Bronchial epithelial cell (primary cell): ENCODE results near the gene DGCR6L. TPM values are rescaled to one million over a fixed set of nuclear protein-coding genes. Genes with fewer than 3 reads are reported as not detected.
"Not testable (repeated sequence)": the region's sequence is repeated elsewhere in the genome, so short reads cannot be mapped to it uniquely, and the experiment has no call there.

Experiments
- DNase-seq: peaks from one replicate; pipeline ENCODE4 v3.0.0-alpha.2; 2010; ENCODE audit warnings: low read depth
- FAIRE-seq: peaks from 2 replicates; lab custom pipeline; 2011; peaks lifted over from hg19 to GRCh38; lab: Jason Lieb, UNC
- H3K27me3 ChIP-seq: 2 replicates; pipeline ENCODE4 v1.5.1; 2011; ENCODE audit warnings: low read length; ENCODE audit not compliant: control insufficient read depth, insufficient read depth
- H3K36me3 ChIP-seq: 2 replicates; pipeline ENCODE4 v1.5.1; 2011; ENCODE audit warnings: low read length; ENCODE audit not compliant: control insufficient read depth, insufficient read depth
- H3K4me3 ChIP-seq: 2 replicates; pipeline ENCODE4 v1.5.1; 2011; ENCODE audit warnings: mild to moderate bottlenecking, low read depth, low read length, control low read depth
- CTCF ChIP-seq: IDR thresholded peaks from 2 replicates; pipeline ENCODE4 v1.5.1; 2011; ENCODE audit warnings: mild to moderate bottlenecking, moderate library complexity, low read length, control low read depth, inconsistent platforms; ENCODE audit not compliant: insufficient read depth, severe bottlenecking
- total RNA-seq: library from RNA; depleted of rRNA; stranded (reverse); fragments of >200 nt; gene quantifications from 2 replicates; pipeline ENCODE4 v1.2.1, GENCODE V29; 2014

The DGCR6L gene
- total RNA-seq, 1 donor from 2014 or later: 27.4 TPM

DNA sequence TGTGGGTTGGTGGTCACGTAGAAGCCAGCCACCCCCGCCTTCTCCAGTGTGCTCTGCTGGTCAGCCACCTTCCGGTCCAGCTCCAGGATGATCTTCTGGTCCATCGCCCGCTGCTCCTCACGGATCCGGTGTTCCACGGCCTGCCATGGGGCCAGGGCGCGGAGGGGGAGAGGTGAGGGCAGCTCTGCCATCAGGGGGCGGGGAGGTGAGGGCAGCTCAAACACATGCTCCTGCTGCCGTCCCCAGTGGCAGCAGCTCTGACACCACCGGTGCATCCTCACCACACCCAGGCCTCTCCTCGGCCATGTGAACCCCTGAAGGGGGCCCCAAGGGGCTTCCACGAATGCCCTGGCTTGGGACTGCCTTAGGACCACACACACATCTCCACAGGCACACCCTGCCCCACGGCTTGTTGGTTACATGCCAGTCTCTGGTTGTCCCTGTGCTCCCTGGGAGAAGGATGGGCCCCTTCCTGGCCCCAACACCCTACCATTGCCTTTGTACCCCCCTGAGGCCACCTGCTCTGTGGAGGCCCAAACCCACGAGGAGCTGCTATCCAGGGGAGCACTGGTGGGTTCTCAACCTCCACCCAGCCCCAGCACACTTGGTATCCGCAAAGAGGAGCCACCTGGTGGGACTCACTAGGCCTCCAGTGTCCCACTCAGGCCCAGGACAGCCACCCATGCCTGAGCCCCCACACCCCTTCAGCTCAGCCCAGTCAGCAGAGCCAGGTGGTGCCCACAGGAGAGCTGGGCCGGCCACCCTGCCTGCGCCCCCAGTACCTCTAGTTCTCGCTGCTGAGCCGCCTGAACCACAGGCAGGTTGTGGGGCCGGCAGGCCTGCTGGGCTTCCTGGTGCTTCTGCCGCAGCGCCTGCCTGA lies 4.3 kb downstream of the DGCR6L start:
- H3K27me3 ChIP-seq: no peaks in the 10 kb centered on the region
- DNase-seq (no peak), FAIRE-seq (no peak)
- no peak overlapping the region for H3K4me3 ChIP-seq
- TF ChIP-seq CTCF: no peak
- H3K36me3 ChIP-seq: peaks cover 2% of the 10 kb centered on the region

DNA sequence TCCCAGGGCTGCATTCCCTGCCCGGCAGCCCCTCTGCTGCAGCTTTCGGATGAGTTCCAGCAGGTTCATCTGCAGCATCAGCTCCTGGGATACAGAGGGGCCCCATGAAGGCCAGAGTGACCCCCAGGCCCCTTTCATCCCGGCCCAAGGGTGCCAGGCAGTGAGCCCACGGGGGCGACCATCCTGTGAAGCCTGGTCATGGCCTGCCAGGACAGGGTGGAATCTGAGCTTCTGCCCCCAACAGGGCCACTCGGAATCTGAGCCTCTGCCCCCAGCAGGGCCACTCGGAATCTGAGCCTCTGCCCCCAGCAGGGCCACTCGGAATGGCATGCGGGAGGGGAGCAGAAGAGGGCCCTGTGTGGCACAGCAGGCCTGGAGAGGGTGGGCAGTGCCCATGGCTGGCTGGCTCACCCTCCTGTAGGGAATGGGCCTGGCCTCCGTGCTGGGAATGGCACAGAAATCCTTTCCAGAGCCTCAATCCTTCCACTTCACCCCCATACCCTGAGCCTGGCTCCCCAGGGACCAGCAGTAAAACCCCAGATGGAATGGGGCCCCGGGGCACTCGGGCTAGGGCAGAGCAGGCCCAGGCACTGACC lies 5.0 kb downstream of the DGCR6L start:
- H3K4me3 ChIP-seq, DNase-seq, H3K36me3 ChIP-seq, H3K27me3 ChIP-seq, FAIRE-seq: not testable (repeated sequence)

GRCh38 chr22:20314206-20314605 lies 5.7 kb downstream of the DGCR6L start:
- not testable (repeated sequence) for FAIRE-seq

GRCh38 chr22:20313306-20314077 lies 6.4 kb downstream of the DGCR6L start:
- H3K27me3 ChIP-seq, H3K36me3 ChIP-seq, H3K4me3 ChIP-seq, DNase-seq: not testable (repeated sequence)
- peak; percentile 96 for FAIRE-seq

More at GRCh38 chr22:20314206-20314605, 5.7 kb downstream of the DGCR6L start:
- H3K27me3 ChIP-seq, H3K36me3 ChIP-seq, DNase-seq, H3K4me3 ChIP-seq: not testable (repeated sequence)

DNA sequence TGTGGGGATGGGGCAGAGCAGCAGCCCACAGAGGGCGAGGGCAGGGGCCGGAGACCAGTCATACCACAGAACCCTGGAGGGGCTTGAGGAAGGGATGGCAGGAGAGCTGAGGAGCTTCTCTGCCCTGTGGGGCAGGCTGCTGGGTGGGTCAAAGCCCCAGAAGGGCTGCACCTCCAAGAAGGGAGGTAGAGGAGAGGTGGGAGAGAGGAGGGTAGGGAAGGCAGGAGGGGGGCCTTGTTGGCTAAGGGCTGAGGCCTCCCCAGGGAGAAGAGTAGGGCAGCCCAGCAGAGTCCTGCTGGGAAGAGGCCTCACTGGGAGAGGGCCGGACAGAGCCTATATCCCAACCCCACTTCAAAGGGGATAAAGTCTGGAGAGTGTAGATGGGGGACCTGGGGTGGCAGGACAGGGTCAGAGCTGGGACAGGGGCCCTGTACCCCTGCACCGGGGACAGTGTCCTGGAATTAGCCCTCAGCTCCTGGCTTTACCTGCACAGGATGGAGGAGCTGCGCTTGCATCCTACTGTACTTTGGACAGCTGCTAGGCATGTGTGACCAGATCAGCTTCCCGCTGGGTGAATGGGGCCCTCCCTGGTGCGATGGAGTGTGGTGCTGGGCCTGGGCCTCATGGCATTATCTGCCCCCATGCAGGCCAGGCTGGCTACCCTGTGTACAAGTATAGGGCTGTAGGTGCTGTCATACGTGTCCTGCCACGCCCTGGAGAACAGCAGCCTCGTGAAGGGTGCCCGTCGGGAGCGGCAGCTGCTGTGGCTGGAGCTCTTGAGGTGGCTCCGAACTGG lies 7.3 kb downstream of the DGCR6L start:
- DNase-seq: no peak
- FAIRE-seq: no peak
- TF ChIP-seq CTCF: no peak

GRCh38 chr22:20311249-20312062 lies 8.4 kb downstream of the DGCR6L start:
- not testable (repeated sequence) for DNase-seq, H3K4me3 ChIP-seq, FAIRE-seq, H3K36me3 ChIP-seq, H3K27me3 ChIP-seq

More for the DNA sequence above, 7.3 kb downstream of the DGCR6L start:
- H3K4me3 ChIP-seq: no peak overlapping the region
- peaks cover 2% of the 10 kb centered on the region for H3K36me3 ChIP-seq
- H3K27me3 ChIP-seq: no peaks in the 10 kb centered on the region

DNA sequence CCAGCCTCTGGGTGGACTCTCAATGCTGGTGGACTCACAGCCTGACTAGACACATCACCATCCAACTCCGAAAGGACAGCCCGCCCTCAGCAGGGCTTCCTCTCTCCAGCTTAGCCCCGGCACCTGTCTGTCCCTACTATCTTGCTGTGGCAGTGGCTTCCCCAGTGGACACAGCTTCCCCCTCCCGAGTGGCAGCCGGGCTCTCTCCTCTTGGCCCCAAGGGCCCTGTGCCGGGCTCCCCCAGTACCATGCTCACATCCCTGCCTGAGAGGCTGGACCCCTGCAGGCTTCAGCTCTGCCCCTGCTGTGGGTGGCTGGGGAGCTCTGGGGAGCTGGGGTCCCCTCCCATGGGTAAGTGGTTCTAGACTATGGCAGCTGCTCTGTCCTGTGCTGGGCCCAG lies 9.1 kb downstream of the DGCR6L start:
- FAIRE-seq: peak; percentile 68
- not testable (repeated sequence) for H3K27me3 ChIP-seq, DNase-seq, H3K36me3 ChIP-seq, H3K4me3 ChIP-seq

GRCh38 chr22:20310180-20310579 lies 9.7 kb downstream of the DGCR6L start:
- H3K27me3 ChIP-seq, DNase-seq, H3K4me3 ChIP-seq, H3K36me3 ChIP-seq, FAIRE-seq: not testable (repeated sequence)

- peak; percentile 56 for DNase-seq
- H3K4me3 ChIP-seq, FAIRE-seq, H3K27me3 ChIP-seq, H3K36me3 ChIP-seq: not testable (repeated sequence)
Observed at GRCh38 chr22:20308806-20309650, 10.8 kb downstream of the DGCR6L start.
